GM21515 (cell line): ENCODE measurements around the gene MYEOV.

Source experiments
- ATAC-seq: cut with Tn5 transposase; IDR thresholded peaks from one replicate; pipeline ENCODE4 v1.9.1; 2021; ENCODE audit not compliant: unreplicated experiment

The MYEOV gene

DNA sequence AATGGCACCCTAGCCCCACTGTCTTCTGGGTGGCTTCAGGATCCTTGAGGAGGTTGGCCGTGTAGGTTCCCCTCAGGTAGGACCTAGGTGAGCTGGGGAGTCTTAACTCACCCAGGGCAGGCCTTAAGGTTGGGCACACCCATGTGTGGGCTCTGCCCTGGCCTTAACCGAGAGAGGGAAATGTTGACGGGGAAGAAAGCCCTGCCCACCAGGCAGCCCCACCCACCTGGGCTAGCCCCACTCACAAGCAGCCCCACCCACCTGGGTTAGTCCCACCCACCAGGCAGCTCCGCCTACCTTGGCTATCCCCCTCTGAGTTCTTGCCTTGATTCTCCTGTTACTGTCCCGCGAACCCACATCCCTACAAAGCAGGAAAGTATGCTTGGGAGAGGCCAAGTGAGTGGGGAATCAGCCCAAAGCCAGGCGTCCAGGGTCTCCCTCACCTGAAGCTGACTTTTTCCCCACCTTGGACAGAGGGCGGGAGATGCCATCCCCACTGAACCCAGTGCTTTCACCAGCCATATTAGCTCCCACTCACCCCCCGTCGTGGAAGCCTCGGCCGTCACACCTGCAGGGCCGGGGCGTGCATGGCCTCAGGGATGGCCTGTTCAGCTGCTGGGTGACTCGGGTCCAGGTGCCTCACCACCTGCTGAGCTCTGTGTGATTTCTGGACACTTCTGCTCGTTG lies at the start of gene MYEOV:
MYEOV (plus strand) TSS at position 337 of the 687 bp plus-strand sequence. CDS start 1,200 bp downstream, outside the sequence.
- ATAC-seq: no peak

DNA sequence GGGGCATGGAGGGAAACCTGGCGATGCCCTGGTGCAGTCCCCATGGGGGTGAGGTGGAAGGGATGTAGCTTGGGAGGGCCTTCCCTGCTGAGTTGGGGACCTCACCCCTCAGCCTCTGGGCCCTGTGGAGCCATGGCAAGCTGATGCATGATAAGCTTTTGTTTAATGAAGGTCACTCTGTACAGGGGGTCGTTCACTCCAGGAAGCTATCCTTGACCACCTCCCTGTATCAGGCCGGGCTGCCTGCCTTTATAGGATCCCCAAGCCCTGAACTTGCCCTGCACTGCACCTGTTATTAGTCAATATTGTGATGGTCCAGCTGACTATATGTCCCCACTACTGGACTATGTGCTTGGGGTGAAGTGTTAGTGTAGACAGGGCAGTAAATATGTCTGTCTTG lies 49.7 kb upstream of the MYEOV start:
- ATAC-seq: no peak

GRCh38 chr11:69245041-69245440 lies 48.9 kb upstream of the MYEOV start:
- ATAC-seq: no peak

- no peak for ATAC-seq
Observed at GRCh38 chr11:69245491-69246345, 48.2 kb upstream of the MYEOV start.

- no peak for ATAC-seq
Observed at GRCh38 chr11:69249311-69250185, 44.4 kb upstream of the MYEOV start.

GRCh38 chr11:69250186-69251056 lies 43.5 kb upstream of the MYEOV start:
- no peak for ATAC-seq

DNA sequence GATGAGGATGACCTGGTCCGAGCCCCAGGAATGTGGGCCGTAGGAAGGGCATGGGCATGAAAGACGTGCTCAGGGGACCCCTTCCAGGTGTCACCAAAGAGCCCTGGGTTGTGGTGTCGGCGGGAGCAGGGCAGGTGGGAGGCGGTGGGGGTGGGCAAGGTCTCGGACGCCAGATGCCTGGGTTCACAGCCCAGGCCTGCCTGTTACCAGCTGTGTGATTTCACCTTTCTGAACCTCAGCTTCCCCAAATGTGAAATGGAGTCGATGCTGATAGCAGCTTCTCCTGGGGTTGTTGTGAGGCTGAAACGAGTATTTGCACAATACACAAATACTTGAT lies 42.9 kb upstream of the MYEOV start:
- ATAC-seq: no peak

DNA sequence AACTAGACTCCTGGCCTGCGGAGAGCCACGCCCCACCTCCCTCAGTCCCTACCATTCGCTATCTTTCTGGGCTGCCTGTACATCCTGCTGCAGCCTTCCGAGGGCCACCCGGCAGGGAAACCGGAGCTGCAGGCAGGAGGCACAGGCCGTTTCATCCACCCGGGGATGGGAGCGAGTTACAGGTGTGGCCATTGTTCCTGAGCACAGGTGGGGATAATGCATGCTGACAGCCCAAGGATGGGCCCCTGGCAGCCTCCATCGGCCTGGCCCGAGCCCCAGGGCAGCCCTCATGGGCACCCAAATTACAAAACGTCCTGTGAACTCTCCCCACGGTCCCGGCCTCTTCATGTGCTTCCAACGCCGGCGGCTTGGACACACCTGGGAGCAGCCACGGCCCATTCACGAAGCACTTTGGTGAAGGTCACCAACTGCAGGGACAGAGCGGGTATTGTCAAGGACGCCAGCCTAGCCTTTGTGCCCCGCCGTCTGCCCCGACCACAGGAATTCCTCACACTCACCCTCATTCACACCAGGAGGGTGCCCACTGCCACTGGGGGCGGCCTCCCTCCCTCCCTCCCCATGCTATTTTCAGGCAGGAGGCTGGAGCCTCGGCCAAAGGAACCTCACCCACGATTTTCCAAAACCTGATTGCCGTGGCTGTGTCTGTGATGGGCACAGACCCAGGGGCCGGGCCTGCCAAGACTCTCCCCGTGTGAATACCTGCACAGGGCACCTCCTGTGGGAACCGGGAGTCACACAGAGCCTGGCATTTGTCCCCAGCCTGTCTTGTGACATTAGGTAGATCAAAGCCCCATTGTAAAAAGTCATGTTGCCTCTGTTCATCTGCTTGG lies 42.1 kb upstream of the MYEOV start:
- no peak for ATAC-seq

DNA sequence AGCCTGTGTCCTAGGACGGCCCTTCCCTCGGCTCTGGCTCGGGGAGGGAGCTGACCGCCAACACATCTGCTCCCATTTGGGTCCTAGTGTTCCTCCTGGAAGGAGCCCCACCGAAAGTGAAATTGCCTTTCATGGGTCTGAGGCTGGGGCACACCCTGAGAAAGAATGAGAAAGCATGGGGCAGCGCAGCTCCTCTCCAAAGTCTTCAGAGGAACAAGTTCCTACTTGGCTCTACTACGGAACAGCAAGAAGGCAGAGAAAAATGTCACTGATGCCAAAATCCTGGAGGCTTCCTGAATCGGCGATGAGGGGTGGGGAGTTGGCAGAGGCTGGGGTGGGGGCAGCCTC lies 41.5 kb upstream of the MYEOV start:
- no peak for ATAC-seq

DNA sequence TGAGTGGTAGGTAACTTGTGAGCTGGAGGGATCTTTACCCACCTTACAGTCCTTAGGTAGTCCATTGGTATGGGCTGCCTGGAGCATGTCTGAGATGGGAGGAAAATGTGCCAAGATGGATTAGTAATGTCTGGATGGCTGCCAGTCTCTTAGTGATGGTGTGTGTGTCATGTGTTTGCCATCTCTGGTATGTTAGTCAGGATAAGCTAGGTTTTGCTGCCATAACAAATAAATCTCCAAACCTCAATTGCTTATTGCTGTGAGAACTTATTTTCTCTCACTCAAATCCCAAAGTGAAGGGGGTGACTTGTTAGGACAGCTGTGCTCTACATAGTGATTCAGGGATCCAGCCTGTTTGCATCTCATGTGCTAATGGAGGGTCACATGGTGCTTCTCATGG lies 40.9 kb upstream of the MYEOV start:
- ATAC-seq: no peak

DNA sequence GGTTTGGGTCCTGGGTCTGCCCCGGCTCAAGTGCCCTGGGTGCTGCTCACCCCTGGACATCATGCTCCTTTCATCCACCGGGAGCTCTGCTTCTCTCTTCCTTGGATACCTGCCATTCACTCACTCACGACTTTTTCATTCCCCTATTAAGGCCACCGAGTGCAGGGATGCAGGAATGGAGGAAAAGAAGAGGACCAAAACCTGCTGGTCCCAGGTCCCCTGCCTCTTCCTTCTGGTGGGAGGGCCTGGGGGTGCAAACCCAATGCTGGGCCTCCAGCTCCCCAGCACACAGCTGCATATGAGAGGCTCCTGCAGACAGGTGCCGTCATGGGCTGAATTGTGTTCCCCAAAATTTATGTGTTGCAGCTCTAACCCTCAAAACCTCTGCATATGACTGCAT lies 36.8 kb upstream of the MYEOV start:
- ATAC-seq: no peak

DNA sequence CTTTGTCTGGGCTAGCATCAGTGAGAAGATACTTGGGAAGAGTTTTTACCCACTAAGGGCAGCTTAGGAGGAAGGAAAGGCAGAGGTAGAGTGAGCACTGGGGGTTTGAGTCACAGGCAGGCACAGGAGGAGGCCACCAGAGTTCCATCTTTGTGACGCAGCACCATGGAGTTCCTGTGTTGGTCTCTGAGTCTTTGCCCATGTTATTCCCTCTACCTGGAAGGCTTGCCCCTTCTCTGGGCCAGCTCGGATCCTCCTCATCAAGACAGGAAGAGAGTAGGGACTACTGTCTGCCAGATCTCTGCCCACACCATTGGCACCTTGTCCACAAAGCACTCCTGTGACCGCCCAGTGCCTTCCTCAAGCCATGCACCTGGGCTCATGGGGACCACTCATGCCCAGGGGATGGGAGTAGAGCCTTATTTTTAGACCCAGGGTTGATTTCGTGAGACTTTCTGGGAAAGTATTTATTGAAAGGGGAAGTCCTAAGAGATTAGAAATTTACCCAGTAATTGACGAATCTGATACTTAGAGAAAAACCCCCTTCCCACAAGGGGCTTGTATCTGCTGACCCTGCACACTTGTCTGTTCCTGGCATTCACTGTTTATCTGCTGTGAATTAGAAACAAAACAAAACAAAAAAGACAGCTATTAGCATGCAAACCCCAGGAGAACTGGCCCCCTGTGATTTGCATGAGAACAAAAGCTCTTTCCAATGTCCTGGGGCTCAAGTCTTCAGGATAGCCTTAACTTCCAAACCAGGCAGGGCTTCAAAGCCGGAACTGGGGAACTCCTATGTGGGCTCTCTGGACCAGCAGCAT lies 35.9 kb upstream of the MYEOV start:
- no peak for ATAC-seq

DNA sequence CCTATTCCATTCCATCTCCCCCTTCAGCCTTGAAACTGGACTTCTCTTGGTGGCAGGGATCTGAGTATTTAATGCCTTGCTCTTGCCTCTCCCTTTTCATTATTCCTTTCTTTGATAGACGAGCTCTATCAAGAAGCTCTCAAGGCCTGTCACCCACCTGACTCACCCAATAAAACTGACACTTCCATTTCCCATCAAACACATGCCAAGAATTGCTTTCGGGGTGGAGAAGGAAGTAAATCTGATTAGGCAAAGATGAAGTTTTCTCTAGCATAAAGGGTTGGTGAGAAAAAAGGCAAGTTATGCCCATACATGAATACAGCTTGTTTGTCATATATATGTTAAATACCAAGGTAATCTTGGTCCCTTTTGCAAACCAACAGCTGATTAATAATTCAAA lies 34.9 kb upstream of the MYEOV start:
- no peak for ATAC-seq

DNA sequence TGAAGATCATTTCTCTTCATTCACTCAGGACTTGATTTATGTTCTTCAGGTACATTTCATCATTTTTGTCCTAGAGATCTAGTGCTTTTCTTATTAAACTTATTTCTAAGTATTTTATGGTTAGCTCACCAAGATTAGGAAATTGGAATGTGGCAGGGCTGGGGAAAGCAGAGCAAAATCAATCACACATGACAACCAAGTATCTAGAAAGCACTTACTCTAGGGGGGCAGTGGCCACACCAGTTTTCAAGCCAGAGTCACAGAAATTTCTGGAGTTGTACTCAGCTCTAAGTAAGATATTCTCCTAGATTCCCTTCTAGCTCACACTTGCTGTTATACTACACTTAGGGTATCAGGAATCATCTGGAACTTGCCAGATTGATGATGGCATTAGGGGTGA lies 33.3 kb upstream of the MYEOV start:
- ATAC-seq: no peak

DNA sequence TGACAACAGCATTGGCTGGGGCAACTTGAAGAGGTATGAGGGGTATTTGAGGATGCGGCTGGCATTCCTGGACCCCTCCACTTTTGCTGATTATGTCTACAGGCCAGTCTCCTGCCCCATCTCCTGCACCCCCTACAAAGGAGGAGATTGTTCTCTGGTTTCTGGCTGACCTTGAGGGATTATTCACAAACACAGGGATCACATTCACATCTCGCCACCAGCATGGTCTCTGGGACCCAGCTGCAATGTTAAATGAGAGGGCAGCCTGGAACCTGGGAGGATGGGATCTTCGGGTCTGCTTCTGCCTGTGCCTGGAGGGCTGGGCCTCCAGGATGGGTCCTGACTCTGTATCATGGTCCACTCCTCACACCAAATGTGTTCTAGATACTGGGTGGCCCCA lies 32.8 kb upstream of the MYEOV start:
- ATAC-seq: no peak

GRCh38 chr11:69262918-69263735 lies 30.8 kb upstream of the MYEOV start:
- ATAC-seq: no peak

GRCh38 chr11:69263736-69264052 lies 30.3 kb upstream of the MYEOV start:
- ATAC-seq: no peak

DNA sequence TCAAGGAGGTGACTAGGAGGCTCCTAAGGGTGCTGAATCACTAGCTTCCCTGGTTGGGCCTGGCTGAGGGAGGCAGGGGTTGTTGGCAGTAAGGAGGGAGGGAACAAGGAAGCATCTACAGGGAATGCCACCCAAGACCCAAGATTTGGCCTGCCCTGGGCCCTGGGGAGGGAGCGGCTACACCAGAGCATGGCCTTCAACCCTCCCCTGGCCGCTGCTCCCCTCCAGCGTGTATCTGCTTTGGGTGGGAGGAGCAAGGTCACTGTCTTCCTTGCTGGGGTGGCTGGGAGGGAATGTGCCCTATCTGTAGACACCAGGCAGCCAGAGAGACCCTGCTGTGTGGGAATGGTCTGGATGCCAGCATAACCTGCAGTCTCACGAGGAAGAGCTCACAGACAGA lies 29.5 kb upstream of the MYEOV start:
- no peak for ATAC-seq
